Cerebellar nuclear complex (tissue), 1 donor: ENCODE results near the gene C2orf76.
"Not testable (repeated sequence)": the region's sequence is repeated elsewhere in the genome, so short reads cannot be mapped to it uniquely, and the experiment has no call there.

Experiments used
- DNase-seq, 2 experiments: peaks; one replicate each; lab custom pipeline; 2025; lab: John Stamatoyannopoulos, UW

Gene C2orf76

GRCh38 chr2:119377294-119377992 lies 10.8 kb upstream of the C2orf76 start:
- no peak for DNase-seq

GRCh38 chr2:119376810-119377209 lies 10.2 kb upstream of the C2orf76 start:
- DNase-seq, result no peak

GRCh38 chr2:119376406-119376805 lies 9.8 kb upstream of the C2orf76 start:
- DNase-seq, result not testable (repeated sequence)

GRCh38 chr2:119373907-119374745 lies 7.5 kb upstream of the C2orf76 start:
- DNase-seq, result not testable (repeated sequence)

- DNase-seq, result no peak
Observed at GRCh38 chr2:119372778-119373568, 6.3 kb upstream of the C2orf76 start.

- DNase-seq, result no peak
Observed at GRCh38 chr2:119371111-119371510, 4.5 kb upstream of the C2orf76 start.

- no peak for DNase-seq
Observed at GRCh38 chr2:119369845-119370244, 3.2 kb upstream of the C2orf76 start.

- no peak for DNase-seq
Observed at GRCh38 chr2:119367472-119368099, 952 bp upstream of the C2orf76 start.

GRCh38 chr2:119366161-119366648 lies 429 bp downstream of the C2orf76 start:
- no peak for DNase-seq

GRCh38 chr2:119365436-119365835 lies 1.2 kb downstream of the C2orf76 start:
- DNase-seq, result no peak

- DNase-seq, result no peak
Observed at GRCh38 chr2:119364798-119365197, 1.8 kb downstream of the C2orf76 start.

- DNase-seq, result no peak
Observed at GRCh38 chr2:119360423-119360966, 6.1 kb downstream of the C2orf76 start.

- DNase-seq, result no peak
Observed at GRCh38 chr2:119359774-119360173, 6.9 kb downstream of the C2orf76 start.

GRCh38 chr2:119354860-119355259 lies 11.8 kb downstream of the C2orf76 start:
- DNase-seq, result no peak

GRCh38 chr2:119352357-119352756 lies 14.3 kb downstream of the C2orf76 start:
- DNase-seq, result no peak

GRCh38 chr2:119350311-119350998 lies 16.2 kb downstream of the C2orf76 start:
- no peak for DNase-seq

- DNase-seq, result no peak
Observed at GRCh38 chr2:119349289-119349688, 17.3 kb downstream of the C2orf76 start.

- DNase-seq, result no peak
Observed at GRCh38 chr2:119341684-119342083, 24.9 kb downstream of the C2orf76 start.

- no peak for DNase-seq
Observed at GRCh38 chr2:119339562-119339923, 27.1 kb downstream of the C2orf76 start.

- DNase-seq, result no peak
Observed at GRCh38 chr2:119338826-119339561, 27.6 kb downstream of the C2orf76 start.
